D721Med (cell line): ENCODE results near the gene PRMT5.

Experiments
- DNase-seq: peaks from one replicate; pipeline ENCODE4 v3.0.0; 2011; ENCODE audit warnings: low spot score; ENCODE audit not compliant: insufficient read length
- FAIRE-seq: peaks from 2 replicates; lab custom pipeline; 2011; peaks lifted over from hg19 to GRCh38; lab: Jason Lieb, UNC
- CTCF ChIP-seq: IDR thresholded peaks from 2 replicates; pipeline ENCODE4 v1.5.1; 2012; ENCODE audit warnings: mild to moderate bottlenecking, control low read depth; ENCODE audit not compliant: insufficient read depth; ENCODE audit errors: missing control alignments

The PRMT5 gene

DNA sequence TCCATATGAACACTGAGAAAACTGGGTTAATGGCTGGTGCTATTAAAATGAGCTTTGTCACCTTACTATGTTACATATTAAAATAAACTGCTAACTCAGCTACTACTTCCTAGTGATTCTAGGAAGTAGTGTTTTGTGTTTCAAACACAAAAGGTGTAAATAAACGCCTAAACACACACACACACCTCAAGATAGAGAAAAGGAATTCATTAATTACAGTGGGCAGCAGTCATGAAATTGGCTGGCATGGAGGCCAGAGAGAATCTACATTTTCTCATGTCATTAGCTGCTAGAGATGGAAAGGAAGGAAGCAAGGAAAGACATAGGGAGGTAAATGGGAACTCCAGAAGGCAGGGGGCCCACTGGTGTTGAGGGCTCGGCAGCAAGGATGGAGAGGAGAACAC, 787 bp upstream of the PRMT5 start:
- DNase-seq (no peak), FAIRE-seq (no peak)

GRCh38 chr14:22928237-22929103, 706 bp downstream of the PRMT5 start:
- TF ChIP-seq CTCF = no peak
- FAIRE-seq = no peak
- no peak for DNase-seq

More for the DNA sequence above, 787 bp upstream of the PRMT5 start:
- no peak for TF ChIP-seq CTCF

DNA sequence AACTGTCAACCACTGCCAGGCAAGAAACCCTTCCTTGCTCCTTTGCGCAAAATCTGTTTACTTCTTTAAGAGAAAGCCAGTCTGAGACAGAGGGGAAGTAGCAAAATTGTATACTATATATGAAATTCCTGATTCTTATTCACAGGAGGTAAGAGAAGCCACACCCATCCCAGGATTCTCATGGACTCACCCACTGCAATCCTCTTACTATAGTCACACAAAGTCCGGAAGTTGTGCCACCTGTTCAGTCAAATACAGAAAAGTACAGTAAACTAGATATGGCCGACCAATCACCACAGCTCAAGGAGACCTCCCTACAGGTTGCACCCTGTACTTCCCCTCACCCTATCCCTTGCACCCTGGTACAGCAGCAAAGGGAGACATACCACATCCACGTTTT, 2.9 kb downstream of the PRMT5 start:
- no peak for DNase-seq
- FAIRE-seq = no peak
- TF ChIP-seq CTCF = no peak

- no peak for FAIRE-seq
- no peak for DNase-seq
- no peak for TF ChIP-seq CTCF
Observed at GRCh38 chr14:22925513-22925912, 3.7 kb downstream of the PRMT5 start.

DNA sequence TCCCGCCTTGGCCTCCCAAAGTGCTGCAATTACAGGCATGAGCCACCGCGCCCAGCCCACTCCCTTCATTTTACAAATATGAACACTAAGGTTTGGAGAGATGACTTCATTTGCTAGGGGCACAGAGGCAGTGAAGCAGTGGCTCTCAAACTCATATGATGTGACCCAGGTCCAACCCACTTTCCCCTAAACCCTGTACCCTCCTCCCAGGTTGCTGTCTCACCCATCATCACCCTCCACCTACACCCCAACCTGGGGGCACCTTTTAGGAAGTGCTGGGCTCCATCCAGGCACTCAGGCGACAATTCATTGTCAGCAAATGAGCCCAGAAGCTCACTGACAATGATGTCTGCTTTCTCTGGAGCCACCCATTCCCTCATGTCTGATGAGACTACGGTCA, 5.4 kb downstream of the PRMT5 start:
- TF ChIP-seq CTCF = no peak
- DNase-seq = no peak
- FAIRE-seq = no peak

DNA sequence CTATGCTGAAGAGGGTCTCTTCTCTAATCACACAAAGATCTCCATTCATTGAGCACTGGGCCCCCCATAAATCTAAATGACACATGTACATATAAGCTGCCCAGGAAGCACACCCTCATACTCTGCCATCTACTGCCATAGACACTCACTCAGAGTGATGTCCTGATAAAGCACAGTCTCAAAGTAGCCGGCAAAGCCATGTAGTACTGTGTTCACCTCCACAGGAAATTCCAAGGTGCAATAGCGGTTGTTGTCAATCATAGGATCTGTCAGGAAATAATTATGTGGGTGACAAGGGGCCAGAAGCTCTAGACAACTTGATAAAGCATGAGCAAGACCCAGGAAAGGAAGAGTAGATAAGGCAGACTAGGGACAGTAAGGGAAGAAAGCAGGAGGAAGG, 6.9 kb downstream of the PRMT5 start:
- TF ChIP-seq CTCF = no peak
- DNase-seq (no peak), FAIRE-seq (no peak)

DNA sequence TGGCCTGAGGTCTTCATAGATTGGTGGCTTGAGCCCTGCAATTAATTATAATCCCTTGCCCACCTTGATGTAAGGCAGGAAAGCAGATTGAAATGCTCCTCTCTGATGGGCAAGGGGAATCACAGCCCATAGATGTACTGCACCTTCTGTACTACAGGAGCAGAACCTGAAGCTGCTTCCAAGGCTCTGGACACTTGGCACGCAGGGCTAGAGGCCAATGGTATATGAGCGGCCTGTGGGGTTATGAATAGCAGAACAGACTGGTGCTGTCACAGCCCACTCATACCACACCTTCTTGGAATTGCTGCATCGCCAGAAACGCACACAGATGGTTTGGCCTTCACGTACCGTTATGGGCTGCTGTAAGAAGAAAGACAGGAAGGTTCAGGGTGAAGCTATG, 8.5 kb downstream of the PRMT5 start:
- no peak for TF ChIP-seq CTCF
- no peak for FAIRE-seq
- DNase-seq = no peak
